ENCODE data around the gene MGLL. TPM values are rescaled to one million over a fixed set of nuclear protein-coding genes. Genes with fewer than 3 reads are reported as not detected.

MGLL gene
- total RNA-seq, 1 donor from 2014 or later: 0.43 TPM

GRCh38 chr3:127769284-127770081 lies 52.8 kb downstream of the MGLL start:
- Mint-ChIP-seq H3K4me1 (ENCODE audit: low read depth) (no peaks in the 10 kb centered on the region), H3K36me3 (ENCODE audit: insufficient read depth) (no peaks in the 10 kb centered on the region), H3K27me3 (peaks cover 35% of the 10 kb centered on the region), H3K9me3 (ENCODE audit: low read depth) (peaks cover 7% of the 10 kb centered on the region), H3K4me3 (ENCODE audit: low read depth) (no peak overlapping the region), H3K27ac (no peak overlapping the region)
- TF ChIP-seq CTCF (IDR thresholded peaks at IDR 0.05; ENCODE audit: unreplicated experiment): no peak
- DNase-seq (ENCODE audit: low spot score, unreplicated experiment): no peak

- Mint-ChIP-seq H3K27ac (no peak overlapping the region), H3K4me3 (ENCODE audit: low read depth) (no peak overlapping the region), H3K36me3 (ENCODE audit: insufficient read depth) (no peaks in the 10 kb centered on the region), H3K27me3 (peaks cover 33% of the 10 kb centered on the region), H3K9me3 (ENCODE audit: low read depth) (peaks cover 7% of the 10 kb centered on the region), H3K4me1 (ENCODE audit: low read depth) (no peaks in the 10 kb centered on the region)
- no peak for TF ChIP-seq CTCF (IDR thresholded peaks at IDR 0.05; ENCODE audit: unreplicated experiment)
- DNase-seq (ENCODE audit: low spot score, unreplicated experiment): no peak
These were observed 53.8 kb downstream of the MGLL start for GRCh38 chr3:127768346-127769008.

- no peak for TF ChIP-seq CTCF (IDR thresholded peaks at IDR 0.05; ENCODE audit: unreplicated experiment)
- H3K27ac Mint-ChIP-seq: no peak overlapping the region
- H3K27me3 Mint-ChIP-seq: peaks cover 34% of the 10 kb centered on the region
- no peaks in the 10 kb centered on the region for H3K36me3 Mint-ChIP-seq (ENCODE audit: insufficient read depth)
- no peaks in the 10 kb centered on the region for H3K4me1 Mint-ChIP-seq (ENCODE audit: low read depth)
- no peak for DNase-seq (ENCODE audit: low spot score, unreplicated experiment)
- peaks cover 7% of the 10 kb centered on the region for H3K9me3 Mint-ChIP-seq (ENCODE audit: low read depth)
- H3K4me3 Mint-ChIP-seq (ENCODE audit: low read depth): no peak overlapping the region
These were observed 55.2 kb downstream of the MGLL start for GRCh38 chr3:127767126-127767525.

- no peak for DNase-seq (ENCODE audit: low spot score, unreplicated experiment)
- Mint-ChIP-seq H3K27me3 (peaks cover 38% of the 10 kb centered on the region), H3K36me3 (ENCODE audit: insufficient read depth) (no peaks in the 10 kb centered on the region), H3K4me1 (ENCODE audit: low read depth) (no peaks in the 10 kb centered on the region), H3K9me3 (ENCODE audit: low read depth) (peaks cover 7% of the 10 kb centered on the region), H3K27ac (no peak overlapping the region), H3K4me3 (ENCODE audit: low read depth) (no peak overlapping the region)
- TF ChIP-seq CTCF (IDR thresholded peaks at IDR 0.05; ENCODE audit: unreplicated experiment): no peak
These were observed 56.6 kb downstream of the MGLL start for GRCh38 chr3:127765735-127766134.

GRCh38 chr3:127764841-127765362 lies 57.4 kb downstream of the MGLL start:
- Mint-ChIP-seq H3K27me3 (peaks cover 38% of the 10 kb centered on the region), H3K4me3 (ENCODE audit: low read depth) (no peak overlapping the region), H3K27ac (no peak overlapping the region), H3K36me3 (ENCODE audit: insufficient read depth) (no peaks in the 10 kb centered on the region), H3K9me3 (ENCODE audit: low read depth) (peaks cover 7% of the 10 kb centered on the region), H3K4me1 (ENCODE audit: low read depth) (no peaks in the 10 kb centered on the region)
- TF ChIP-seq CTCF (IDR thresholded peaks at IDR 0.05; ENCODE audit: unreplicated experiment): no peak
- DNase-seq (ENCODE audit: low spot score, unreplicated experiment): no peak
